Activated CD8-positive, alpha-beta memory T cell treated with anti-CD3 and anti-CD28 coated beads, Interleukin-2, amount 10 ng/mL, durations not matched to agents 7 days and 5 days (primary cell): ENCODE data around the gene B3GALNT2. TPM values are rescaled to one million over a fixed set of nuclear protein-coding genes. Genes with fewer than 3 reads are reported as not detected.
"Not testable (repeated sequence)": the region's sequence is repeated elsewhere in the genome, so short reads cannot be mapped to it uniquely, and the experiment has no call there.

Experiments
- ATAC-seq: fragments of 150-1000 bp; cut with Tn5 transposase; one replicate; pipeline ENCODE4 v1.10.0; 2021; ENCODE audit warnings: moderate library complexity
- CTCF ChIA-PET: fragments of 350-600 bp; sonication (Branson Sonifier 250); formaldehyde crosslinking; loops from one replicate; lab custom pipeline; 2021; ENCODE audit warnings: antibody characterized with exemption; lab: Charles Lee
- DNase-seq: peaks from one replicate; pipeline ENCODE4 v3.0.0-alpha.2; 2020
- H3K27ac Mint-ChIP-seq: one replicate; pipeline ENCODE4 v1.8.0; 2021; ENCODE audit warnings: mild to moderate bottlenecking, mixed read lengths
- H3K27me3 Mint-ChIP-seq: one replicate; pipeline ENCODE4 v1.8.0; 2021; ENCODE audit warnings: mixed read lengths
- H3K36me3 Mint-ChIP-seq: one replicate; pipeline ENCODE4 v1.8.0; 2021; ENCODE audit warnings: mild to moderate bottlenecking, mixed read lengths
- H3K4me1 Mint-ChIP-seq: one replicate; pipeline ENCODE4 v1.8.0; 2021; ENCODE audit warnings: mixed read lengths
- H3K4me3 Mint-ChIP-seq: one replicate; pipeline ENCODE4 v1.8.0; 2021; ENCODE audit warnings: mild to moderate bottlenecking, moderate library complexity, mixed read lengths
- H3K9me3 Mint-ChIP-seq: one replicate; pipeline ENCODE4 v1.8.0; 2022; ENCODE audit warnings: low read depth, mixed read lengths
- total RNA-seq, 2 experiments: library from RNA; stranded (reverse); gene quantifications; one replicate each; pipeline ENCODE4 v1.2.3, GENCODE V29; 2021

B3GALNT2 gene
- 10 to 100 TPM; 13.5 to 14.6 TPM for total RNA-seq

DNA sequence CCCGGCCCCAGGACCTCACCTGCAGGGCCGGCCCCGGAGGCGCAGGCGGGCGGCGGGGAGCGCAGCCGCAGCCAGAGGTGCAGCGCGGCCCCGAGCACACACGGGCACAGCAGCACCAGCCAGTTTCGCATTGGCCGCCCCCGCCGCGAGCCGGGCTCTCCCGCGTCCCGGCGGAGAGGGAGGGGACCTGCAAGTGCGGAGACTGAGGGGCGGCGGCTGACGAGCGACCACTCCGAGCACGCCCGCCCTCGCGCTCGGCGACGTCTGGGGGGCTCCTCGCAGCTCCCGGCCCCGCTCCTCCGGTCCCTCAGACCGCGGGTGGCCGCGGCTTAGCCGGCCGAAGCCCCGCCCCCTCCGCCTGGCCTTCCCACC is at the start of gene B3GALNT2:
B3GALNT2 (minus strand) TSS at position 331 of the 372 bp plus-strand sequence; CDS start at position 131, 200 bp downstream.
- ATAC-seq (peak; percentile 66), DNase-seq (no peak)
- Mint-ChIP-seq H3K27me3 (no peaks in the 10 kb centered on the region), H3K36me3 (peaks cover 3% of the 10 kb centered on the region), H3K4me3 (peak within 1 kb of the TSS; percentile 91), H3K27ac (peak within 1 kb of the TSS; percentile 98), H3K4me1 (peaks cover 21% of the 10 kb centered on the region), H3K9me3 (no peaks in the 10 kb centered on the region)
- CTCF ChIA-PET = interaction anchor here (0.8 to 5.7 kb wide), 30 partner anchors 10 to 1005 kb away, joined by 3 to 24 read pairs (median 5); partner anchors contain the start of gene TBCE

DNA sequence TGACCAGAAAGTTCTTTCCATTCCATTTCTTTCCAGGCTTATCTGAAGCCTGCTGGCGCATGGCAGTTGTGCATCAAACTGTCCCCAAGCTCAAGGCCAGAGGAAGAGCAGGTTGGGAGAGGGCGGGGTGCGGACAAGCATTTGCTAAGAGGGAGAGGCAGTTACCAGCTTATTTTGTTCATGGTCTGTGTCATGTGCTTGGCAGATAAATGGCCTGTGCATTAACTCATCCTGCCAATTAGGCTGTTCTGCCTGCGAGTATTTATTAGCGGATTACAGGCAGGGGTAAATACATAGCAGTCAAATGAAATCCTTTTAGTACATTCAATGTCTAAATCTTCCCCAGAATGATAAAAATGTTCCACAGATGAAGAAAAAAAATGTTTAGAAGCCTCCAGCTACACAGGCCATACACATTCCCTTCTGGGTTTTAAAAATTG is 48.9 kb upstream of the B3GALNT2 start:
- H3K4me3 Mint-ChIP-seq = no peak overlapping the region
- ATAC-seq = no peak
- no peak overlapping the region for H3K27ac Mint-ChIP-seq
- H3K27me3 Mint-ChIP-seq = peaks cover 5% of the 10 kb centered on the region
- no peaks in the 10 kb centered on the region for H3K9me3 Mint-ChIP-seq
- CTCF ChIA-PET = no interaction called here
- H3K4me1 Mint-ChIP-seq = no peaks in the 10 kb centered on the region
- no peaks in the 10 kb centered on the region for H3K36me3 Mint-ChIP-seq
- no peak for DNase-seq

DNA sequence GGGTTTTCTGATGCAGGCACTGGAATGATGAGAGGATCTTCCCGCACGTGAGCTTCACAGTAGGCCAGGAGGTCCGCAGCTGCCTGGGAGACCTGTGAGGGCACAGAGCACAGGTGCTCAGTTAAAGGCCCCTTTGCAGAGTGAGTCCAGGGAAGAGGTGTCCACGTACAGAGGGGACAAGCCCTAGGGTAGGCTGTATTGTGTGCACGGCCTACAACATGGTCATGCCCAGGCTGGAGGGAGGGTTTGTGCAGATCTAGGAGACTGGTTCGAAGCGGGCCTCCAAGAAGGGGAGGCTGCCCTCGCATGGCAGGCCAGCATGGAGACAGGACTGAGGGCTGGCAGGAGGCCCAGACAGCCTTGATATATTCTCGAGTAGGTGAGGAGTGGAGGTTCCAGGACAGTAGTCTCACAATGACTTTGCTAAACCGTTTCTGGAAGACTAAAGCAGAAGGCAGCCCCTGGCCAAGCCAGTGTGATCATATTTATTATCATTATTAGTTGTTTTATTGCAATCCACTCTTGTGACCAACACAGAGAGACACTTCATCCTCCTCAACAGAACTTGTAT is 48.0 kb upstream of the B3GALNT2 start:
- CTCF ChIA-PET = no interaction called here
- H3K4me3 Mint-ChIP-seq = no peak overlapping the region
- H3K36me3 Mint-ChIP-seq = no peaks in the 10 kb centered on the region
- ATAC-seq = no peak
- no peaks in the 10 kb centered on the region for H3K4me1 Mint-ChIP-seq
- peaks cover 9% of the 10 kb centered on the region for H3K27me3 Mint-ChIP-seq
- no peak overlapping the region for H3K27ac Mint-ChIP-seq
- H3K9me3 Mint-ChIP-seq = no peaks in the 10 kb centered on the region
- no peak for DNase-seq

DNA sequence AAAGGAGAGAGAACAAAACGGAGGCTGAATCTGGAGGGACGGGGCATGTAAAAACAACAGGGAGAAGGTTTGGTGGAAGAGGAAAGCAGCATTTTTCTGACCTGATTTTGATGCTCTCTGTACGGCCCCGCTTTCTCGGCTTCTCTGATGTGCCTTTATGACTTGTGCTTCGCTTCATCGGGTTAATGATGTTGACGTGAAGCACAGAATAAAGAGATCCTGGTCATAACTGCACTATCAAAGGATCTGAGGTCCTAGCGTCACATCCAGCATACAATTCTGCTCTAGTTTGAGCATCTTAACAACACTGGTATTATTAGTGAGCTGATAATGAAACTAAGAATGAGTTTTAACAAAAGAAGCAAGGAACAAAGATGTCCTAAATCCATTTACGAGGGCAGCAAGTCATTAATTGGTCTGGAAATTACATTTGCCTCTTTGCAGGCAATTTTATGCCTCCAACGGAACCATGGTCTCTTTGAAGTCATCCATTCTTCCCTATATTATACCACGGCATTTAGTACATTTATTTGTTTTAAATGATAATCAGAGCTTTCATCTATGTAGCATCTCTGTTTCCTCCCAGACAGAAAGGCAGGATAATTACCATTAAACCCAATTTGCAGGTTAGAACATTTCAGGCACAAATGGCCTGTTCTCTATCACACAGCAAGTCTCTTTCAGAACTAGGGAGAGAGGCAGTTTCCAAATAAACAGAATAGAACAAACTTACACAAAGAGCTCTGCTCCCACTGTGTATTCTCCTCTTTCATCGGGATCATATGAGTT is 45.3 kb upstream of the B3GALNT2 start:
- H3K4me1 Mint-ChIP-seq = no peaks in the 10 kb centered on the region
- H3K36me3 Mint-ChIP-seq = no peaks in the 10 kb centered on the region
- no peak for ATAC-seq
- no peak overlapping the region for H3K27ac Mint-ChIP-seq
- CTCF ChIA-PET = no interaction called here
- H3K27me3 Mint-ChIP-seq = peaks cover 14% of the 10 kb centered on the region
- DNase-seq = no peak
- H3K4me3 Mint-ChIP-seq = no peak overlapping the region
- no peaks in the 10 kb centered on the region for H3K9me3 Mint-ChIP-seq

DNA sequence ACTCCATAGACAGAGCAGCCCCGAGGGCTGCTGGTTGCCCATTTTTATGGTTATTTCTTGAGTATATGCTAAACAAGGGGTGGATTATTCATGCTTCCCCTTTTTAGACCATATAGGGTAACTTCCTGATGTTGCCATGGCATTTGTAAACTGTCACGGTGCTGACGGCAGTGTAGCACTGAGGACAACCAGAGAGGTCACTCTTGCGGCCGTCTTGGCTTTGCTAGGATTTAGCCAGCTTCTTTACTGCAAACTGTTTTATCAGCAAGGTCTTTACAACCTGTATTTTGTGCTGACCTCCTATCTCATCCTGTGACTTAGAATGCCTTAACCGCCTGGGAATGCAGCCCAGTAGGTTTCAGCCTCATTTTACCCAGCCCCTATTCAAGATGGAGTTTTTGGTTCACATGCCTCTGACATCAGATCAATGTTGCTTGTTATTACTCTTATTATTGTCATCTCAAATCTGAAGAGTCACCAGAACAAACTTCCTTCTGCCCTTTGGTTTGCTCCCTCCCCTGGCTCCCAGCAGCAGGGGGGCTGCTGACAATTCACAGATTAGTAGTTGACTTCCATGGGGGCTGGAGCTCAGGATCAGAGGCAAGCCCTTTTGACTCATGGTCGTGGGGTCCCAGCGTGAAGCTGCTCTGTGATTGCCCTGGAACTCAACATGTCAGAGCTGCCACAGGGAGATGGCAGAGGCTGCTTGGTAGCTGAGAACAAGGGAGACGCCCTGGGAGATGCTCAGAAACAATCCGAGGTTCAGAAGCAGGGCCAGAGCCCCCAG is 42.3 kb upstream of the B3GALNT2 start:
- CTCF ChIA-PET, H3K4me1 Mint-ChIP-seq: not testable (repeated sequence)

DNA sequence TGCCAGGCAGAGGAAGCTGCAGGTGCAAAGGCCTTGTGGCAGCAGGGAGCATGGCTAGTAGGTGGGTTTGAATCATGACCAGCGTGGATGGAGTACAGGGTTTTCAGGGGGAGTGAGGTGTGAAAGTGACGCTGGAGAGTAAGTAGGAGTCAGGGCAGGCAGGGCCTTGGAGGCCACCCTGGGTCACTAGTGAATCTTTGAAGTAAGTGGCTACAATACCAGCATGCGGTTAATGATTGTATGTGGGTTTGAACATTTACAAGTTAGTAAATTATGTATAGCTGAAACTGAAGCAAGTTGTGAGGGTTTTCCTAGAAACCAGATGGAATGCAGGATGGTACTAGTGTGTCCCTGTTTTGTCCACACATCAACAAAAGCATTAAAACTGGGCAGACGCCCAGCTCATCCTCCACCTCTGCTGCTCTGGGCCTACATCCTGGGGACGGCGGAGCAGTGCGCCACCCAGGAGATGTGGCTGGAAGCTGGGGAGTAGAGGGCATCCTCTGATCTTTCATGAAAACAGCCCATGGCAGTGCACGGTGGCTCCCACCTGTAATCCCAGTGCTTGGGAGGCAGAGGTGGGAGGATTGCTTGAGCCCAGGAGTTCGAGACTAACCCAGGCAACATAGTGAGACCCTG is 41.2 kb upstream of the B3GALNT2 start:
- H3K27ac Mint-ChIP-seq = no peak overlapping the region
- no peaks in the 10 kb centered on the region for H3K36me3 Mint-ChIP-seq
- no peaks in the 10 kb centered on the region for H3K4me1 Mint-ChIP-seq
- DNase-seq (no peak), ATAC-seq (no peak)
- H3K27me3 Mint-ChIP-seq = peaks cover 19% of the 10 kb centered on the region
- CTCF ChIA-PET = no interaction called here
- H3K4me3 Mint-ChIP-seq = no peak overlapping the region
- no peaks in the 10 kb centered on the region for H3K9me3 Mint-ChIP-seq

More for the DNA sequence above, 42.3 kb upstream of the B3GALNT2 start:
- DNase-seq, H3K4me3 Mint-ChIP-seq, H3K9me3 Mint-ChIP-seq, H3K36me3 Mint-ChIP-seq, ATAC-seq, H3K27ac Mint-ChIP-seq: not testable (repeated sequence)
- H3K27me3 Mint-ChIP-seq = peaks cover 19% of the 10 kb centered on the region

DNA sequence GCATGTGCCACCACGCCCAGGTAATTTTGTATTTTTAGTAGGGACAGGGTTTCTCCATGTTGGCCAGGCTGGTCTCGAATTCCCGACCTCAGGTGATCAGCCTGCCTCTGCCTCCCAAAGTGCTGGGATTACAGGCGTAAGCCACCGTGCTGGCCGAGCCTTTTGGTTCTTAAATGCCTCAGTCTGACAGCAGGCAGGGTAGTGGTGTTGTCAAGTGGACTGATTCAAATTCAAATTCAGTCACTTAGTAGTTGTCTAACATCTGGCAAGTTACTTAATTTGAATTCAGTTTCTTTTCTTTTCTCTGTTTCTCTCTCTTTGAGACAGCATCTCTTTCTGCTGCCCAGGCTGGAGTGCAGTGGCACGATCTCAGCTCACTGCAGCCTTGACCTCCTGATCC is 38.6 kb upstream of the B3GALNT2 start:
- H3K4me1 Mint-ChIP-seq, H3K9me3 Mint-ChIP-seq, H3K27ac Mint-ChIP-seq, H3K36me3 Mint-ChIP-seq, DNase-seq, H3K4me3 Mint-ChIP-seq, CTCF ChIA-PET, ATAC-seq: not testable (repeated sequence)
- peaks cover 11% of the 10 kb centered on the region for H3K27me3 Mint-ChIP-seq

DNA sequence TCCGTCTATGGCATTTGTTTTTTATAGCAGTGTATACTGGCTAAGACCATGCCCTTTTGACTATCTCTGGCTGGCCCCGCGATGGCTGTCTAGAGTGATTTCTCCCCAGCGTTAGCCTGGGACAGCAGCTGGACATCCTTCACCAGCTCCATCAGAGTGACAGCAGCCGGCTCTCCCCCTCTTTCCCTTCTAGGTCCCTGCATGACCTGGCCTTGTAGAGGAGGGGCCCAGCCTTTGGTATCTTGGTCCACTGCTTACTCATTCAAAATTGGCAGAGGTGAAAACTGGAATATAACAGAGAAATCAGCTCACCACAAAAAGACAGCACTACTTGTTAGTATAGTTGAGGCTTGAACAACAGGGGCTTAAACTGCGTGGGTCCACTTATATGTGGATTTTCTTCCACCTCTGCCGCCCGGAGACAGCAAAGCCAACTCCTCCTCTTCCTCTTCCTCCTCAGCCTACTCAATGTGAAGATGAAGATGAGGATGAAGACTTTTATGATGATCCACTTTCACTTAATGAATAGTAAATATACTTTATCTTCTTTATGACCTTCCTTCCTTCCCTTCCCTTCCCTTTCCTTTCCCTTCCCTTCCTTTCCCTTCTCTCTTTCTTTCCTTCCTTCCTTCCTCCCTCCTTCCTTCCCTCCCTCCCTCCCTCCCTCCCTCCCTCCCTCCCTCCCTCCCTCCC is 29.4 kb upstream of the B3GALNT2 start:
- H3K36me3 Mint-ChIP-seq = no peaks in the 10 kb centered on the region
- DNase-seq (no peak), ATAC-seq (no peak)
- CTCF ChIA-PET = interaction anchor here (2.6 kb wide), 1 partner anchor 20 kb away, joined by 5 read pairs; no protein-coding TSS in a partner anchor
- no peaks in the 10 kb centered on the region for H3K27me3 Mint-ChIP-seq
- H3K27ac Mint-ChIP-seq = no peak overlapping the region
- no peaks in the 10 kb centered on the region for H3K9me3 Mint-ChIP-seq
- no peak overlapping the region for H3K4me3 Mint-ChIP-seq
- H3K4me1 Mint-ChIP-seq = no peaks in the 10 kb centered on the region

DNA sequence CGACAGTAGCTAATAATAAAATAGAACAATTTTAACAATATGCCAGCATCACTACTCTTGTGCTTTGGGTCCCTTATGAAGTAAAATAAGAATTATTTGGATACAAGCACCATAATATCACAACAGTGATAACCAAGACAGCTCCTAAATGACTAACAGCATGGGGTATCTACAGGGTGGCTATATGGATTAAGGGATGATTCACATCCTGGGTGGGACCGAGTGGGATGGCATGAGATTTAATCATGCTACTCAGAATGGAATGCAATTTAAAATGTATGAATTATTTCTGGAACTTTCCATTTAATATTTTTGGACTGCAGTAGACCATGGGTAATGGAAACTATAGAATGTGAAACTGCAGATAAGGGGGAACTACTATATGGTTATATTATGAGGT is 28.1 kb upstream of the B3GALNT2 start:
- no peaks in the 10 kb centered on the region for H3K4me1 Mint-ChIP-seq
- no peak for ATAC-seq
- no peak for DNase-seq
- CTCF ChIA-PET = interaction anchor here (1.1 to 2.6 kb wide), 2 partner anchors 18 to 68 kb away, joined by 3 to 5 read pairs; no protein-coding TSS in a partner anchor
- no peak overlapping the region for H3K27ac Mint-ChIP-seq
- no peaks in the 10 kb centered on the region for H3K27me3 Mint-ChIP-seq
- H3K4me3 Mint-ChIP-seq = no peak overlapping the region
- no peaks in the 10 kb centered on the region for H3K9me3 Mint-ChIP-seq
- H3K36me3 Mint-ChIP-seq = no peaks in the 10 kb centered on the region

DNA sequence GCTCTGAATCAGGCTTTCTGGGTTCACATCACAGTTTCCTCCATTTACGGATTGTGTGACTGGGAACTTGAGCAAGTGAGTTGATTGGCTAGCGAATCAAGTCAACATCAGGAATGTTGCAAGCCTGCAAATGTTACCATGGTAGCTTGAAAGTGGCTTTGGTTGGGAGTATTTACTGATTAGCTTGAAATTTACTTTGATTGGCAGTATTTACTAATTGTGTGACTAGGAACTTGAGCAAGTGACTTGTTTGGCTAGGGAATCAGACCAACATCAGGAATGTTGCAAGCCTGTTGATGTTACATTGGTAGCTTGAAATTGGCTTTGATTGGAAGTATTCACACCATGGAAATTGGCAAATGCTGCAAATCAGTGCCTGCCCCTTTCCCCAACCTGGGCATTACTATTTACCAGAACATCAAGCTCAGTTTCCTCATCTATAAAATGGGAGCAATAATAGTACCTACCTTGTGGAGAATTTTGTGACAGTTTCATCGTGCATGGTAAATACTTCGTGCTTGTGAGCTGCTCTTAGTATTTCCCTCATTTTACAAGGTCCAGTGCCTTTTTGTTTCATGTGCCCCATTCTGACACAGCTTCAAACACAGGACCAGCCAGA is 23.1 kb upstream of the B3GALNT2 start:
- no peak overlapping the region for H3K4me3 Mint-ChIP-seq
- H3K27me3 Mint-ChIP-seq = peaks cover 3% of the 10 kb centered on the region
- no peak for ATAC-seq
- CTCF ChIA-PET = interaction anchor here (1.1 to 1.5 kb wide), 4 partner anchors 13 to 444 kb away, joined by 3 to 9 read pairs (median 4); no protein-coding TSS in a partner anchor
- no peak overlapping the region for H3K27ac Mint-ChIP-seq
- DNase-seq = no peak
- no peaks in the 10 kb centered on the region for H3K9me3 Mint-ChIP-seq
- no peaks in the 10 kb centered on the region for H3K36me3 Mint-ChIP-seq
- no peaks in the 10 kb centered on the region for H3K4me1 Mint-ChIP-seq

DNA sequence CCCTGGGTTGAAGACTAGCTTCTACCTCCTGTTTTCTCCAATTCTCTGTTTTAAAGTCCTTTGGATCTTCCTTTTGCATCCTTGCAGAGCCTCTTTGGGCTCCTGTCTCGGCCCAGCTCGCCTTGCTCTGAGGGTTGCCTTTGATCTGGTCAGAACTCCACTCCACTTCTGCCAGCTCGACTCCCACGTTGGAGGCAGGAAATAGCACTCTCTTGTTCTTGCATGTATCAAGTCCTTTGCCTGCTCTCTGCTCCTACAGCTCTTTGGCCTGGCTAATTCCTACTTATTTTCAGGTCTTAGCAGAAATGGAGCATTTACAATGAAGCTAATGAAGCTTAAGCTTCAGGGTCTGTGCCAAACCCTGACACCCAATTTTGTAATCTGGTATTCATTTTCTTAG is 21.1 kb upstream of the B3GALNT2 start:
- ATAC-seq (no peak), DNase-seq (no peak)
- Mint-ChIP-seq H3K27me3 (peaks cover 5% of the 10 kb centered on the region), H3K9me3 (no peaks in the 10 kb centered on the region), H3K27ac (no peak overlapping the region), H3K4me3 (no peak overlapping the region), H3K36me3 (no peaks in the 10 kb centered on the region), H3K4me1 (no peaks in the 10 kb centered on the region)
- CTCF ChIA-PET = interaction anchor here (0.7 kb wide), 1 partner anchor 12 kb away, joined by 3 read pairs; no protein-coding TSS in a partner anchor

DNA sequence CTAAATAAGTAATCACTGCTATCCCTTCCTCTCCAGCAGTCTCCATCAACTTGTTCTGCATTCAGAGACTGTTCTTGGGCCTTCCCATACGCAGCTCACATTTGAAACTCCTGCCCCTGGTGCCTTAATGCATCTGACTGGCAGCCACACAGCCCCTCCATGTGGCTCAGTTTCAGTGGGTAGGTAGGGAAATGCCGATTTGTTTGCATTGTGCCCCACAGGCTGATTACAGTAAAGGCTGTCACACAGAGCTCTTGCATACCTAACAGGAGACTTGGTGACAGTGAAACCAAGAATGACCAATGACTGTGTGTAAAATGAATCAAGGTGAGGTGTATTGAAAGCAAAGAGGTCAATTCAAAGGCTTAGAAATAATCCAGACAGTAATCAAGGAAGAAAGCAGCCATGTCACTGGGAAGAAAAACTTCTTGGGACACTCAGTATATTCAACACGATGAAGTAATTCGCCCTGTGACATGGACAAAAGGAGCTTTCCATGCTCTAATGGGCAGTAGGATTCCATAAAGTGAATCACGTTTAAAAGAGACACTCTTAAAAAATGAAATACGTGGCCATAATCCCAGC is 12.7 kb upstream of the B3GALNT2 start:
- peaks cover 10% of the 10 kb centered on the region for H3K27me3 Mint-ChIP-seq
- no peaks in the 10 kb centered on the region for H3K9me3 Mint-ChIP-seq
- ATAC-seq = no peak
- no peak for DNase-seq
- H3K4me1 Mint-ChIP-seq = no peaks in the 10 kb centered on the region
- H3K27ac Mint-ChIP-seq = no peak overlapping the region
- no peak overlapping the region for H3K4me3 Mint-ChIP-seq
- CTCF ChIA-PET = interaction anchor here (1.3 kb wide), 1 partner anchor 12 kb away, joined by 3 read pairs; the partner anchor contains the start of gene B3GALNT2
- no peaks in the 10 kb centered on the region for H3K36me3 Mint-ChIP-seq
